ENCODE results near the gene DDX55. TPM values are rescaled to one million over a fixed set of nuclear protein-coding genes. Genes with fewer than 3 reads are reported as not detected.

DDX55 gene
- total RNA-seq, 1 donor: 26.4 TPM

DNA sequence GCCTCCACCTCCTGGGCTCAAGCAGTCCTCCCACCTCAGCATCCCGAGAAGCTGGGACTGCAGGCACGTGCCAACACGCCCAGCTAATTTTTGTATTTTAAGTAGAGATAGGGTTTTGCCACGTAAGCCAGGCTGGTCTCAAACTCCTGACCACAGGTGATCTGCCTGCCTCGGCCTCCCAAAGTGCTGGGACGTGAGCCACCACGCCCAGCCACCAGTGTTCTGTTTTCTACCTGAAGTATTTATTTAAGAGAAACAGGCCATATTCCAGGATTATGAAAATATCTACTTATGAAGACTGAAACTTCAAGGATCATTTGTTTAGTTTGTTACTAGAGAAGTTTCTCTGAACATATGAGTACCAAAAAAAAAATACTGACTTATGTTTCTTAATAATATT is 42.0 kb downstream of the DDX55 start:
- H3K4me1 ChIP-seq (ENCODE audit: insufficient read depth, low read length): no peaks in the 10 kb centered on the region
- H3K4me3 ChIP-seq (ENCODE audit: low read length): no peak overlapping the region
- H3K9me3 ChIP-seq (ENCODE audit: low read depth, low read length): no peaks in the 10 kb centered on the region
- no peaks in the 10 kb centered on the region for H3K27me3 ChIP-seq (ENCODE audit: insufficient read depth, low read length)

GRCh38 chr12:123645380-123645779 is 43.5 kb downstream of the DDX55 start:
- Histone ChIP-seq H3K9me3 (ENCODE audit: low read depth, low read length) (no peaks in the 10 kb centered on the region), H3K4me3 (ENCODE audit: low read length) (no peak overlapping the region), H3K27me3 (ENCODE audit: insufficient read depth, low read length) (no peaks in the 10 kb centered on the region), H3K4me1 (ENCODE audit: insufficient read depth, low read length) (no peaks in the 10 kb centered on the region)

- no peaks in the 10 kb centered on the region for H3K4me1 ChIP-seq (ENCODE audit: insufficient read depth, low read length)
Observed at GRCh38 chr12:123645878-123646277, 44.0 kb downstream of the DDX55 start.

DNA sequence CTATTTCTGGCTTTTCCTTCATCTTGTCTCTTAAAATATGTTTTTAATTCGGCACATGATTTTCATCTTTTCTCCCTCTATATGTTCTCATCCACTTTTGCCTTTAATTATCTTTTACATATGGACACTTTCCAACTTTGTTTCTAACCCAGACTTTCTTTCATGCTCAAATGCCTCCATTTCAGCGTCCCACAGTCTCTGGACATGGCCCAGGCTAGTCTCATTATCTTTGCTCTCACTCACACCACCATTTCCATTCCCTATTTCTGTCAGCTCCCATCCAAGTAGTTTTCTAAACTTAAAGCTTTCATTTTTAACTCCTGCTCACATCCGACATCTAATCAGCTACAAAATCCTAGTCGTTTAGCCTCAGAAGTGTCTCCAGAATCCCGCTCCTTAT is 46.5 kb downstream of the DDX55 start:
- Histone ChIP-seq H3K4me3 (ENCODE audit: low read length) (no peak overlapping the region), H3K27me3 (ENCODE audit: insufficient read depth, low read length) (no peaks in the 10 kb centered on the region), H3K9me3 (ENCODE audit: low read depth, low read length) (no peaks in the 10 kb centered on the region), H3K4me1 (ENCODE audit: insufficient read depth, low read length) (no peaks in the 10 kb centered on the region)

More at GRCh38 chr12:123645878-123646277, 44.0 kb downstream of the DDX55 start:
- Histone ChIP-seq H3K9me3 (ENCODE audit: low read depth, low read length) (no peaks in the 10 kb centered on the region), H3K4me3 (ENCODE audit: low read length) (no peak overlapping the region), H3K27me3 (ENCODE audit: insufficient read depth, low read length) (no peaks in the 10 kb centered on the region)

DNA sequence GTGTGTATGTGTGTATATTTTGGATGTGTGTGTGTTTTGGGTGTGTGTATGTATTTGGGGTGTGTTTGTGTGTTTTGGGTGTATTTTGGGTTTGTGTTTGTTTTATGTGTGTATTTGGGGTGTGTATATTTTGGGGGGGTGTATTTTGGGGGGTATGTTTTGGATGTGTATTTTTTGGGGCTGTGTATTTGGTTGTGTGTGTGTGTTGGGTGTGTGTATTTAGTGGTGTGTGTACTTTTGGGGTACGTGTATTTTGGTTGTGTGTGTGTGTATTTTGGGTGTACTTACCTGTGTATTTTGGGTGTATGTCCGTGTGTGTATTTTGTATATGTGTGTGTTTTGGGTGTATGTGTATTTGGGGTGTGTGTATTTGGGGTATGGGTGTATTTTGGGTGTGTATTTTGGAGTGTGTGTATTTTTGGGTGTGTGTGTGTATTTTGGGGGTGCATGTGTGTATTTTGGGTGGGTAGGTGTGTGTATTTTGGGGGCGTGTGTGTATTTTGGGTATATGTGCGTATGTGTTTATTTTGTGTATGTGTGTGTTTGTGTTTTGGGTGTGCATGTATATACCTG is 52.3 kb downstream of the DDX55 start:
- Histone ChIP-seq H3K4me3 (ENCODE audit: low read length) (no peak overlapping the region), H3K4me1 (ENCODE audit: insufficient read depth, low read length) (no peaks in the 10 kb centered on the region), H3K9me3 (ENCODE audit: low read depth, low read length) (no peaks in the 10 kb centered on the region), H3K27me3 (ENCODE audit: insufficient read depth, low read length) (no peaks in the 10 kb centered on the region)

DNA sequence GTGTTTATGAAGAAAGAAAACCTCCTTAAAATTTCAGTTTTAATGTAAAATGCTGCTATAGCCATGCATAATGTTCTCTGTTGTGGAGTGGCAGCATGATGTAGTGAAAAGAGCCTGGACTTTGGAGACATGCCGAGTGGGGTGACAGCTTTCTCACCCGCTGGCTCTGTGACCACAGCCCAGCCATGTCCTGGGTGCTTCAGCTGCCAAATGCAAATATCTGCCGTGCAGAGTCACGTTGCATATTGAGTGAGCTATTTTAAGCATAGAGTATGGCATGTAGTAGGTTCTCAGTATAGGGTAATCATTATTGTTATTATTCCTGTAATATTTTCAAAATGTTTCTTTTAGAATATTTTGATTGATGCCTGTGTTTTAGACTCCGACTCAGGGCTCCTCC is 53.5 kb downstream of the DDX55 start:
- Histone ChIP-seq H3K4me3 (ENCODE audit: low read length) (no peak overlapping the region), H3K4me1 (ENCODE audit: insufficient read depth, low read length) (no peaks in the 10 kb centered on the region), H3K9me3 (ENCODE audit: low read depth, low read length) (no peaks in the 10 kb centered on the region), H3K27me3 (ENCODE audit: insufficient read depth, low read length) (no peaks in the 10 kb centered on the region)

DNA sequence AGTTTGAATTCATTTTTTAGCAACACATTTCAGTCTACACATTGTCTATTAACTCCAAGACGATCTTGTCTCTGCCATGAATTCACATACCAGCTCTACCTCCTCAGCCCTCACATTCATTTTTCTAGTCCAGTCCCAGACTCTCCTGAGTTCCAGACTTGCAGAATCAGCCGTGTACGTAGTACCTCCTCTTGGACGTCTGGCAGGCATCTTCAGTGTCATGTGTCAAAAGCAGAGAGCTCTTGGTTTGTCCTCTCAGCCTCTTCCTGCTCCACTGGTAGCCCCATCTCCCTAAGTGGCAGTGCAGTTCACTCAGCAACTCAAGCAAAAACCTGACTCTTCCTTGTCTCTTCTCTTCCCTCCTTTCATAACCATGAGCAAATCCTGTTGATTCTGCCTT is 54.5 kb downstream of the DDX55 start:
- Histone ChIP-seq H3K9me3 (ENCODE audit: low read depth, low read length) (no peaks in the 10 kb centered on the region), H3K4me1 (ENCODE audit: insufficient read depth, low read length) (no peaks in the 10 kb centered on the region), H3K4me3 (ENCODE audit: low read length) (no peak overlapping the region), H3K27me3 (ENCODE audit: insufficient read depth, low read length) (no peaks in the 10 kb centered on the region)

DNA sequence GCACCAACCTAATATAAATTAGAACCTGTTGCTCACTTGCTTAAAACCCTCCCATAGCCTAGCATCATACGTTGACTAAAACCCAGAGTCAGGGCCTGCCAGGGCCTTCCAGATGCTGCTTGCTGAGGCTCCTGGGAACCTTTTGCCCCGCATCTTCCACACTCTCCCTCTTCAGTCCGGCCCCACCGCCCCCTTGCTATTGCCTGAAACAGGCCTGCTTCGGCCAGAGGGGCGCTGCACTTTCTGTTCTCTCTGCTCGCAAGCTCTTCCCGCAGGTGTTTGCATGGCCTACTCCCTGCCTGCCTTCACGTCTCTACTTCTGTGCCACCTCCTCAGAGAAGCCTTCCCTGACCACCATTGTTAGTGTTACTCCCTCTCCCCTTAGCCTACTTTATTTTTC is 55.3 kb downstream of the DDX55 start:
- no peaks in the 10 kb centered on the region for H3K27me3 ChIP-seq (ENCODE audit: insufficient read depth, low read length)
- no peaks in the 10 kb centered on the region for H3K9me3 ChIP-seq (ENCODE audit: low read depth, low read length)
- H3K4me3 ChIP-seq (ENCODE audit: low read length): no peak overlapping the region
- H3K4me1 ChIP-seq (ENCODE audit: insufficient read depth, low read length): no peaks in the 10 kb centered on the region

DNA sequence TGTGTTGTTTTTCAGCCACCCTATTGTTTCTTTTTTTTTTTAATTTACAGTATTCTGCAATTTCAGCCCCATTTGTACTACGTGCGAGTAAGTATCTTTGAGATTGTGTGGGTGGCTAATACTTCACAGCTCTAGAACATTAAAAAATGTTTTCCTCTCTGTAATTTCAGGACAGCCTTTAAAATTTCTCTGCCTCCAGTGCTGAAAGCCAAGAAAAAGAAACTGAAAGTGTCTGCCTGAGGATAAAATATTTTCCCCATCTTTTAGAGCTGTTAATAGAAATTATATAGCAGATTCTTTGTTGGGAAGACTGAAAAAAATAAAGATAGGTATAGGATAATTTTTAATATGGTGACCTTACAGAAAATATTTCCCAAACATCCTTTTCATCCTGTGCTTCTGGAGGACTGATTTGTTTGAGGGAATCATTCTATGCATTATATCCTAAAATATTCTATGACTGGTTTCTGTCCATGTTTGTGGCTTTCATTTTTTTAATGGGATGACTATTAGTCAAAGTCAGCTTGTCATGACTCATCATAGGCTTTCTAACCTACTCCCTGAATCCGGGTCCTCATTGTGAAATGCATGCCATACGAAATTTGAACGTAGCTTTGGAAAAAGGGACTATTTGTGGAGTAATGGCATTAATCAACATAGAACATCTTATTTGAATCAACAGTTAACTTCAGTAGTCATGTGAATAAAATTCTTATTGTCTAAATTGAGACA is 58.3 kb downstream of the DDX55 start:
- no peaks in the 10 kb centered on the region for H3K4me1 ChIP-seq (ENCODE audit: insufficient read depth, low read length)
- H3K27me3 ChIP-seq (ENCODE audit: insufficient read depth, low read length): no peaks in the 10 kb centered on the region
- H3K9me3 ChIP-seq (ENCODE audit: low read depth, low read length): no peaks in the 10 kb centered on the region
- no peak overlapping the region for H3K4me3 ChIP-seq (ENCODE audit: low read length)

GRCh38 chr12:123667771-123668170 is 65.9 kb downstream of the DDX55 start:
- no peaks in the 10 kb centered on the region for H3K9me3 ChIP-seq (ENCODE audit: low read depth, low read length)
- no peak overlapping the region for H3K4me3 ChIP-seq (ENCODE audit: low read length)
- peaks cover 10% of the 10 kb centered on the region for H3K4me1 ChIP-seq (ENCODE audit: insufficient read depth, low read length)
- H3K27me3 ChIP-seq (ENCODE audit: insufficient read depth, low read length): no peaks in the 10 kb centered on the region

Other genes with a start within 250 kb of the DDX55 start
- 43.6 TPM for gene SBNO1, start 237.3 kb upstream of the DDX55 start, total RNA-seq
- 40.3 TPM for gene KMT5A, start 218.0 kb upstream of the DDX55 start, total RNA-seq
- gene RILPL2, start 165.4 kb upstream of the DDX55 start, total RNA-seq: 9.9 TPM
- 13.7 TPM for gene SNRNP35, start 144.0 kb upstream of the DDX55 start, total RNA-seq
- gene RILPL1, start 68.4 kb upstream of the DDX55 start, total RNA-seq: 1.8 TPM
- 213 TPM for gene TMED2, start 17.5 kb upstream of the DDX55 start, total RNA-seq
- 34.3 TPM for gene EIF2B1, start 31.6 kb downstream of the DDX55 start, total RNA-seq
- 27.0 TPM for gene GTF2H3, start 31.7 kb downstream of the DDX55 start, total RNA-seq
- 1.8 TPM for gene TCTN2, start 69.0 kb downstream of the DDX55 start, total RNA-seq
- 27.9 TPM for gene ATP6V0A2, start 110.3 kb downstream of the DDX55 start, total RNA-seq
- gene DNAH10, start 160.2 kb downstream of the DDX55 start, total RNA-seq: 0.21 TPM